Measurements from ENCODE around the gene RHOA. TPM values are rescaled to one million over a fixed set of nuclear protein-coding genes. Genes with fewer than 3 reads are reported as not detected.
A peak's percentile ranks its signal among the peaks of the same experiment; 100 is the strongest.

The RHOA gene
- total and polyA plus RNA-seq, 10 of the 15 experiments (the other 5 are each of a cell fraction or from before 2014, with no cell fraction given): 246 to 1,049 (median 515) TPM

- TF ChIP-seq CHD2 (IDR thresholded peaks at IDR 0.05; ENCODE audit: borderline replicate concordance, low read depth, low read length) (peak; percentile 88), ZBED1 (IDR thresholded peaks at IDR 0.05; ENCODE audit: borderline replicate concordance) (peak; percentile 24; the same call in 1 of the 2 replicates), MXI1 (IDR thresholded peaks at IDR 0.05; ENCODE audit: low read depth, low read length) (peak; percentile 80), MTA3 (IDR thresholded peaks at IDR 0.05; ENCODE audit: borderline replicate concordance, low read length) (no peak), IKZF1 (conservative IDR thresholded peaks at IDR 0.05) (peak; percentile 91), ZNF207 (IDR thresholded peaks at IDR 0.05; ENCODE audit: borderline replicate concordance) (peak; percentile 90), HDAC2 (IDR thresholded peaks at IDR 0.05) (no peak), SKIL (IDR thresholded peaks at IDR 0.05; ENCODE audit: low read depth, poor library complexity, severe bottlenecking) (no peak), FOXM1 (IDR thresholded peaks at IDR 0.05; ENCODE audit: low read depth, low read length) (peak; percentile 61; the same call in 1 of the 2 replicates), TCF3 (IDR thresholded peaks at IDR 0.05; ENCODE audit: borderline replicate concordance, insufficient read depth, low read depth, low read length) (peak; percentile 97), CREM (IDR thresholded peaks at IDR 0.05; ENCODE audit: low read depth) (peak; percentile 63; the same call in 1 of the 2 replicates), NRF1 (conservative IDR thresholded peaks at IDR 0.05; ENCODE audit: low read depth, low read length) (no peak), POLR2AphosphoS2 (IDR thresholded peaks at IDR 0.05; ENCODE audit: low read depth, low read length) (peak; percentile 73), RB1 (IDR thresholded peaks at IDR 0.05; ENCODE audit: borderline replicate concordance) (peak; percentile 85; the same call in 1 of the 2 replicates), POU2F2 (IDR thresholded peaks at IDR 0.05; ENCODE audit: borderline replicate concordance, low read depth, low read length) (peak; percentile 57; the same call in 1 of the 3 replicates), CBX5 (IDR thresholded peaks at IDR 0.05; ENCODE audit: low read depth) (no peak), NR2C1 (IDR thresholded peaks at IDR 0.05) (peak; percentile 47; the same call in 1 of the 2 replicates), RELA (IDR thresholded peaks at IDR 0.05; ENCODE audit: borderline replicate concordance, partially characterized antibody) (peak; percentile 66), NFIC (IDR thresholded peaks at IDR 0.05; ENCODE audit: low read depth, low read length) (no peak), TBL1XR1 (IDR thresholded peaks at IDR 0.05; ENCODE audit: low read depth, low read length) (peak; percentile 18; the same call in 1 of the 2 replicates), MEF2A (IDR thresholded peaks at IDR 0.05; ENCODE audit: insufficient read depth, low read depth, low read length) (peak; percentile 56; the same call in 1 of the 2 replicates)
- TF ChIP-seq, protein P1, sequence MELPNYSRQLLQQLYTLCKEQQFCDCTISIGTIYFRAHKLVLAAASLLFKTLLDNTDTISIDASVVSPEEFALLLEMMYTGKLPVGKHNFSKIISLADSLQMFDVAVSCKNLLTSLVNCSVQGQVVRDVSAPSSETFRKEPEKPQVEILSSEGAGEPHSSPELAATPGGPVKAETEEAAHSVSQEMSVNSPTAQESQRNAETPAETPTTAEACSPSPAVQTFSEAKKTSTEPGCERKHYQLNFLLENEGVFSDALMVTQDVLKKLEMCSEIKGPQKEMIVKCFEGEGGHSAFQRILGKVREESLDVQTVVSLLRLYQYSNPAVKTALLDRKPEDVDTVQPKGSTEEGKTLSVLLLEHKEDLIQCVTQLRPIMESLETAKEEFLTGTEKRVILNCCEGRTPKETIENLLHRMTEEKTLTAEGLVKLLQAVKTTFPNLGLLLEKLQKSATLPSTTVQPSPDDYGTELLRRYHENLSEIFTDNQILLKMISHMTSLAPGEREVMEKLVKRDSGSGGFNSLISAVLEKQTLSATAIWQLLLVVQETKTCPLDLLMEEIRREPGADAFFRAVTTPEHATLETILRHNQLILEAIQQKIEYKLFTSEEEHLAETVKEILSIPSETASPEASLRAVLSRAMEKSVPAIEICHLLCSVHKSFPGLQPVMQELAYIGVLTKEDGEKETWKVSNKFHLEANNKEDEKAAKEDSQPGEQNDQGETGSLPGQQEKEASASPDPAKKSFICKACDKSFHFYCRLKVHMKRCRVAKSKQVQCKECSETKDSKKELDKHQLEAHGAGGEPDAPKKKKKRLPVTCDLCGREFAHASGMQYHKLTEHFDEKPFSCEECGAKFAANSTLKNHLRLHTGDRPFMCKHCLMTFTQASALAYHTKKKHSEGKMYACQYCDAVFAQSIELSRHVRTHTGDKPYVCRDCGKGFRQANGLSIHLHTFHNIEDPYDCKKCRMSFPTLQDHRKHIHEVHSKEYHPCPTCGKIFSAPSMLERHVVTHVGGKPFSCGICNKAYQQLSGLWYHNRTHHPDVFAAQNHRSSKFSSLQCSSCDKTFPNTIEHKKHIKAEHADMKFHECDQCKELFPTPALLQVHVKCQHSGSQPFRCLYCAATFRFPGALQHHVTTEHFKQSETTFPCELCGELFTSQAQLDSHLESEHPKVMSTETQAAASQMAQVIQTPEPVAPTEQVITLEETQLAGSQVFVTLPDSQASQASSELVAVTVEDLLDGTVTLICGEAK (IDR thresholded peaks at IDR 0.05; ENCODE audit: borderline replicate concordance): peak; percentile 51; the same call in 1 of the 2 replicates
- TF ChIP-seq, protein P2, sequence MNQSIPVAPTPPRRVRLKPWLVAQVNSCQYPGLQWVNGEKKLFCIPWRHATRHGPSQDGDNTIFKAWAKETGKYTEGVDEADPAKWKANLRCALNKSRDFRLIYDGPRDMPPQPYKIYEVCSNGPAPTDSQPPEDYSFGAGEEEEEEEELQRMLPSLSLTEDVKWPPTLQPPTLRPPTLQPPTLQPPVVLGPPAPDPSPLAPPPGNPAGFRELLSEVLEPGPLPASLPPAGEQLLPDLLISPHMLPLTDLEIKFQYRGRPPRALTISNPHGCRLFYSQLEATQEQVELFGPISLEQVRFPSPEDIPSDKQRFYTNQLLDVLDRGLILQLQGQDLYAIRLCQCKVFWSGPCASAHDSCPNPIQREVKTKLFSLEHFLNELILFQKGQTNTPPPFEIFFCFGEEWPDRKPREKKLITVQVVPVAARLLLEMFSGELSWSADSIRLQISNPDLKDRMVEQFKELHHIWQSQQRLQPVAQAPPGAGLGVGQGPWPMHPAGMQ (IDR thresholded peaks at IDR 0.05; ENCODE audit: borderline replicate concordance): no peak
These were observed 71.6 kb downstream of the RHOA start, which contains the start of gene USP4 (continued) for GRCh38 chr3:49339941-49340800.
